ENCODE measurements around the gene TBXA2R.
A peak's percentile ranks its signal among the peaks of the same experiment; 100 is the strongest.

The TBXA2R gene

DNA sequence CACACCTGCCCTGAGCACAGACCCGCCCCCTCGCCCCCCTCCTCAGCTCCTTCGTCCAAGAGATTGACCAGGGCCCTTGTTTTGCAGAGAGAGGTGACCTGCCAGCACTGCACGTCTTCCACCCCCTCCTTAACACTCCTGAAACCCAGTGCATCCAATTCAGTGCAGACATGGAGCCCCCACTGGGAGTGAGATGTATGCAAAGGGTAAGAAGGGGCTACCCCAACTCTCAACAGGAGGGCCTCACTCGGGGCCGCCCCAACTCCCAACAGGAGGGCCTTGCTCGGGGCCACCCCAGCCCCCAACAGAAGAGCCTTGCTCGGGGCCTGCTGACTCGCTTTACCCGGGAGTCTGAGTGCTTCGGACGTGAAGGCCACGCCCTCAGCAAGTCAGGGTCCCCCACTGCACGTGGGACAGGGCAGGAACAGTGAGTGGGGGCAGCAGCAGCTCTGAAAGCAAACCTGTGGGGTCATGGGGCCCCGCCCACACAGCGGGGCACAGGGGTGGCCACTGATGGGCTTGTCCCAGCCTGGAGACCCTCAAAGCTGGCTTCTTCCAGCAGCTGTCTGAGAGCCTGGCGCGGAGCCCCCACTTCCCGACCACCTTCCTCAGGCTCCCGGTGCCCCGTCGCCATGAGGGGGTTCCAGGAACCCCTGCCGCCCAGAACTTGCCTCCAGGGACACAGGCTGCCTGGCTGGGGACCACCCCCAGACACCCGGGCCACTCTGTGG is 14.3 kb upstream of the TBXA2R start:
- no peak for DNase-seq (ENCODE audit: low read depth in 2 of 2, low spot score in 1 of 2)

GRCh38 chr19:3620145-3620816 is 13.6 kb upstream of the TBXA2R start:
- DNase-seq (ENCODE audit: low read depth in 2 of 2, low spot score in 1 of 2) = no peak

GRCh38 chr19:3619631-3620012 is 12.9 kb upstream of the TBXA2R start:
- no peak for DNase-seq (ENCODE audit: low read depth in 2 of 2, low spot score in 1 of 2)

DNA sequence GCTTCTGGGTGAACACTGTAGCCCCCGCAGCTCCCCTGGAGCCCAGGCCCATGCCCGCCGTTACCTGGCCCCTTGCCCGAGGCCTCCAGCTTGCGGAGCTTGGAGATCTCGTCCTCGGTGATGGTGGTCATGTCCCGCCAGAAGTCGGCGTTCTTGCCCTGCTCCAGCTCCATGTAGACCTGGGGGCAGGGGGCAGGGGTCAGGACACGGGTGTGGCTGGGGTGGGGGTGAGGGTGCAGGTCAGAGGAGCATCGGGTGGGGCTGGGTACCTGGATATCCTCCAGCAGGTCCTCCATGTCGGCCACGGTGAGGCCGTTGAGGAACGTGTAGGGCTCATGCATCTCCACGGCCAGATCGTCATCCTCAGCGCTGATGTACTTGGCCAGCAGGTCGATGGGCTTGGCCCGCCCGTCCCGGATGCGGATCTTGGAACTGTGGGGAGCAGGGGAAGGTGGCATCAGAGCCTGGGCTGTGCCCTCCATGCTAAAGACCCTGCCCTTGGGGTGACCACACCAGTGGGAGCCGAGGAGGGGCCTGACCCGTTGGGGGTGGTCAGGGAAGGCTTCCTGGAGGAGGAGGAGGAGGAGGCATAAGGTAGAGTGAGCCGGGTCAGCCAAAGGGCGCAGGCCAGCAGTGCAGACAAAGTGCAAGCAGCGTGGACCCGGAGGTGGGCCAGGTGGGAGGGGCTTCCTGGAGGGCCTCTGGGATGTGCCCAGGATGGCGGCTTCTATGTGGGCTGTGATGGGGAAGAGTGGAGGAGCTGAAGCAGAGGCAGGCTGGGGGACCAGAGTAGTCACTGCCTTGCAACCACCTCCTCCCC is 12.3 kb upstream of the TBXA2R start:
- no peak for DNase-seq (ENCODE audit: low read depth in 2 of 2, low spot score in 1 of 2)

- peak in 1 of 2 donors; percentile 29 for DNase-seq (ENCODE audit: low read depth in 2 of 2, low spot score in 1 of 2)
Measured at GRCh38 chr19:3618144-3618810, 11.6 kb upstream of the TBXA2R start.

GRCh38 chr19:3617463-3617862 is 10.8 kb upstream of the TBXA2R start:
- no peak for DNase-seq (ENCODE audit: low read depth in 2 of 2, low spot score in 1 of 2)

DNA sequence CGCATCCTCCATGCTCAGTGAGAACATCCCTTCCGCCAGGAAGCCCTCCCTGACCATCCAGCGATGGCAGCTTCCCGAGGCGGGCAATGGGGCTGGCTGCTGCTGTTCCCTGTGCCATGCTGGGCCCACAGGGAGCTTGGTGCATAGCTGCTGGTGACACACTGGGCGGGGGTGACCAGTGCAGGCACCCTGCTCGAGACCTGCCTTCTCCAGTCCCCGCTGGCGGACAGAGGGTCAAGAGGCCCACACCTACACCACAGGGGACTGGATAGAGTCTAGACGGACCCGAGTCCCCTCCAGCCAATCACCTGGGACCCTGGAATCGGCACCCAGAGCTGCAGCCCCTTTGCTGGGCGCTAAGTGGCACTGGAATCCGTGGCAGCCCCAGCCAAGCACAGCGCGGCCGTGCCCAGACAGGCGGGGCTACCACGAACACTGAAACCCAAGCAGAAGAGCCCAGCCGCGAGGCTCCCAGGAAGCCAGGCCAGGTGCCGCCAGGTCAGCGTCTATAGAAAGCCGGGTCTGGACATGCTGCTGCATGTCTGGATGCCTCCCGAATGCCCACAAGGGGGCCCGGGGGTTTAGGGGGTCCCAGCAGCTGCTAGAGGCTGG is 9.0 kb upstream of the TBXA2R start:
- DNase-seq (ENCODE audit: low read depth in 2 of 2, low spot score in 1 of 2) = no peak

DNA sequence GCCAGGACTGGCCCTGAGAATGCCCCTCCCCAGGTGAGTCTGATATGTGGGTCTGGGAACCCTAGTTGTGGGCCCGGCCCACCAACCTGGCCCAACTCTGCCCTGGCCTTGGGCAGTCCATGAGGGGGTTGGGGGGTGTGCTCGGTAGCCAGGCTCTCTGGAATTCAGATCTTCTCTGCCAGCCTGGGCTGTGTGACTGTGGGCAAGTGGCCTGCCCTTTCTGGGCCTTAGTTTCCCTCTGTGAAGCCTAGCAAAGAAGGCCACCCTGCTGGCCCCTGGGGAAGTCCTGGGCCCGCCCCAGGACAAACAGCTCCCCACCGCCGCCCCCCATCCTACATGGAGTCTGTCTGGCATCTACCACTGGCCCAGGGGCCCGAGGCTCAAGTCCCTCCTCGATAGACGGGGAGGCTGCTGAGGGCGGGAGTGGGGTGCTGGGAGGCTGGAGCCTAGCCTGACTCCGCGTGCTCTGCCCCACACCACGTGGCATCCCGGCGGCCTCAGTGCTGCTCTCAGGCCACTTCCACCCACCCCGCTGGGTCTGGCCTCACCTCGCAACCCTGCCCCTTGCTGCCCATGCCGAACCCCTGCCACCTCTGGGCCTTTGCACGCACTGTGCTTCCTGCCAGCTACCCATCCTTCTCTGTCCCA is 8.3 kb upstream of the TBXA2R start:
- no peak for DNase-seq (ENCODE audit: low read depth in 2 of 2, low spot score in 1 of 2)

GRCh38 chr19:3613818-3614661 is 7.4 kb upstream of the TBXA2R start:
- DNase-seq (ENCODE audit: low read depth in 2 of 2, low spot score in 1 of 2) = no peak

GRCh38 chr19:3612901-3613741 is 6.4 kb upstream of the TBXA2R start:
- no peak for DNase-seq (ENCODE audit: low read depth in 2 of 2, low spot score in 1 of 2)

GRCh38 chr19:3612330-3612729 is 5.7 kb upstream of the TBXA2R start:
- DNase-seq (ENCODE audit: low read depth in 2 of 2, low spot score in 1 of 2) = no peak

DNA sequence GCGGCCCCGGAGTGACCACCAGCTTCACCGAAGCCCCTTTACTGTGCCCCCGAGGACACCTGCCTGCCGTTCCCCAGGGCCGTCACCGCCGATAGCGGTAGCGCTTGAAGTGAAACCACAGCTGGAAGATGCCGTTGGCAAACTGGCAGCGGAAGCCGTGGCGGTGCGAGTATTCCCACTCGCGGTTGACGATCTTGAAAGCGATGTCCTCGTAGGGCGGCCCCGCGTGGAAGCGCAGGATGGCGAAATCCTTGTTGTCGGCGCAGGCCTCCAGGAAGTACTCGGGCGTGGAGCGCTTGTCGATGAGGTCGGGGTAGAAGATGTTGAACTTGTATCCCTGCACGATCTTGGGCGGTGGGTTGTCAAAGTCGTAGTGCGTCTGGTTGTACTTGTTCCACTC is 5.2 kb upstream of the TBXA2R start:
- no peak for DNase-seq (ENCODE audit: low read depth in 2 of 2, low spot score in 1 of 2)

DNA sequence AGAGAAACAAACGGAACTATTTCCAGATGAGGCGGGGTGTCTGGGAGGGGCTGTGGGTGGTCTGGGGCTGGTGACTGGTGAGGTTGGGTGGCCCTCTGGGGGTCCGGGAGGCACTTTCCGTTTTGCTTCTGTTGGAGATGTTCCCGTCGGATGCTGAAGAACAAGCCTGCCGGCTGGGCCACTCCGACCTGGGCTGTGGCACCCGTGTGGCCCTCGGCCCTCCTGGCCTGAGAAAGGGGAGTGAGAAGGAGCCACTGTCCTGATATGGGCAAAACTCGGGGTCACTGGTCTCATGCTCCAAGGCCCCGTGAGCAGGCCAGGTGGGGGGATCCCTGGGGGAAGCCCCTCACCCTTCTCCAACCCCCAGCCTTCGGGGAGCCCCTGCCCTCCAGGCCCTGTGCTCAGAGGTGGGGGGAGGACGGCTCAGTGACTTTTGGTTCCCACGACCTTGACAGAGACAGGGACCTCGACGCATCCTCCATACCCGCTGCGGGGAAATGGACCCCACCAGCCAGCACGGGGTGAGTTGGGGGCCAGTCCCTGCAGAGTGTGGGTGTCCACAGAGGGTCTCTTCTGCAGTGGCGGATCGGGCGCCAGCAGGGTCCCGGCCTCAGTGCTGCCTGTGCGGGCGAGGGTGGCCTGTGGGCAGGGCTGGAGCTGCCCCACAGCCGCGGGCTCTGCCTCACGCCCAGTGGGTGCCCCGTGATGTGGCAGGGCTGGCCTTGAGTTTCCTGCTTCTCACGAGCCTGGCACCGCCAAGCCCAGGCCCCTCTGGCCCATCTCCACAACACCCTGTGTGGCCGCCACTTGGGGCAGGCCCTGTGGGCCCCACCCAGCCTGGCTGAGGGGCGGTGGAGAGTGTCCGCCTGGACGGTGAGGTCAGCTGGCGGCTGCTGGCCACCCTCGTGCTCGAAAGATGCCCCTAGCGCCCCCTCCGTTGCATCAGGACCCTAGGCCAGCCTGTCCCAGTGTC is 4.4 kb upstream of the TBXA2R start:
- DNase-seq (ENCODE audit: low read depth in 2 of 2, low spot score in 1 of 2) = no peak

DNA sequence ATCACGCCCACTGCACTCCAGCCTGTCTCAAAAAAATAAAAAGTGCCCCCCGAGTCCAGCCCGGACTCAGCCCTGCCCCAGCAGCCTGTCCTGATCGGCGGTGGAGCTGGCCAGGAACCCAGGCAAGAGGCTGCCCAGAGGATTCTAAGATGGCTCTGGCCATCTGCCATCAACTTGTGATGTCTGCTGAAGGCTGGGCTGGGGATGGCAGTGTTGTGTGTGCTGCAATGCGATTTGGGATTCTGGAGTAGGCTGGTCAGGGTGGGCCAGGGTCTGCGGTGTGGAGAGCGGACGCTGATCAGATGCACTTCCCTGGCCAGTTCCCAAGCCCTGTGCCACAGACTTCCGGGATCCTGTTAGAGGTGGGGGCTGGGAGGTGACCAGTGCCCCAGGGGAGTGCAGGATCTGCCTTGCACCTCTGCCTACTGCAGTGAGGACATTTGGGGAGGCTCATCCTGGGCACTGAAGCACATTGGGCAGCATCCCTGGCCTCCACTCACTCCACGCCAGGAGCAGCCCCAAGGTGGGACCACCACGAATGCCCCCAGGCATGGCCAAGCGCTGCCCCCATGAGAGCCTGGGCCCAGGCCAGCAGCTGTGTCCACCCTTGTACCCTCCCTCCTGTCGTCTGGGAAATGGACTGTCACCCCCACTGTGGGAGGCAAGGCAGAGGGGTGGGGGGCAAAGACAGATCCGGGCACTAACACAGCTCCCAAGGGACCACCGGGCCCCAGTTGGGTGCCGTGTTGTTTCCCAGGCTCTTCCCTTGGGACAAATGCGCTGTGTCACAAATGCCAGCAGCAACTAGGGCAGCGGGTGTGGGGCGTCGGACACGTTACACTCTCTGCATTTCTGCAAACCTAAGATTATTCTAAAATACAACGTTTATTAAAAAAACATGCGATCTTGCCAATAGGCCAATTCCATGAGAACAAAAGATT is 3.4 kb upstream of the TBXA2R start:
- DNase-seq (ENCODE audit: low read depth in 2 of 2, low spot score in 1 of 2) = no peak

DNA sequence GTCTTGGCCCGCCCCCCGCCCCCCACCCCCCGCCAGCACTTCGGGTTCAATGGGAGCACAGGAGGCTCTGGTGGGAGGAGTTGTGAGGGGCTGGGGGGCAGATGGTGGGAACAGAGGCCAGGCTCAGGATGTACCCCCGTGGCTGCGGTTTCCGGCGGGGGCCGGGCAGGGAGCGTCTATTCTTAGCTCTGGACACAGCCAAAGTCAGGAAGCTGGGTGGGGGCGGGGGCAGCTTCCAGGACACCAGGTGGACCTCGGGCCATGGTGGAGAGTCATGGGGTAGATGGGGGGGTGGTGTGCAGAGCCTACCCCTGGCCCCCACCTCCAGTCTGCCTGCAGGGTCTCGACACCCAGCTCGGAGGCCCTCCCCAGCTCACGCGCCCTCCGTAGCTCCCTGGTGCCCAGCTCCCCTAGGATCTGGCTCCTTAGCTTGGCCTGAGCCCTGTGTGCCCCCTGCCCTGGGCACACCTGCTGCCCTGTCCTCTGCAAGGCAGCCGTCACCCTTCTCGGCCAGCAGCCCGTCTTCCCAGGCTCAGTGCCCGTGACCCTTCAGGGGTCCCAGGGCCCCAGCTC is 2.2 kb upstream of the TBXA2R start:
- no peak for DNase-seq (ENCODE audit: low read depth in 2 of 2, low spot score in 1 of 2)

DNA sequence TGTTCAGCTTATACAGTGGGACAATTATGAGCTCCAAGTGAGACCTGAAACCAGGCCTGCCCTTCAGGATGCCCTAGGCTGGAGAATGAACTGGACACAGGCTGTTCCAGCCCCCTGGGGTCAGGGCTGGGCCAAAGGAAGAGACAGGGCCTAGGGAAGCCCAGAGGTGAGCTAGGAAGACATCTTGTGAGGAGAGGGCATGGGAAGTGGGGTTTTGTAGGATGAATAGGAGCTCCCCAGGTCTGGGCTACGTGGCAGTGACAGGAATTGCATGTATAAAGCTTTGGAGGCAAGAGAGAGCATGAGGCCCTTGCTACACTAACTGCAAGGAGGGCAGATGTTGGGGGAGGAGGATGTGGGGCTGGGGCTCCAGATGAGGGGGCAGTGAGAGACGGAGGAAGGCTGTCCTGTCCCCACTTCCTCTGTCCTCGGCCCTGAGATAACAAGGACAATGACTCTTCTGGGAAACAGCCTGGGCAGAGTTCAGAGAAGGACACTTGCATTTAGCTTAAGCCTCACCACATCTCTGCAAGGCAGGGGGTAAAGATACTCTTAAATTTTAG is 1.5 kb upstream of the TBXA2R start:
- DNase-seq (ENCODE audit: low read depth in 2 of 2, low spot score in 1 of 2) = no peak

All from stimulated activated CD8-positive, alpha-beta memory T cell treated with anti-CD3 and anti-CD28 coated beads, Interleukin-4, amount 100 ng/mL, for 1 hour (primary cell).